Hindlimb muscle (tissue), 1 donor: ENCODE measurements around the gene ABHD17A. TPM values are rescaled to one million over a fixed set of nuclear protein-coding genes. Genes with fewer than 3 reads are reported as not detected.

Experiments used
- DNase-seq: peaks from one replicate; pipeline ENCODE4 v3.0.0-alpha.2; 2013
- polyA plus RNA-seq: library from polyadenylated mRNA; unstranded; fragments of 120-200 nt; gene quantifications from one replicate; pipeline ENCODE4 v1.2.1, GENCODE V29; 2013; ENCODE audit not compliant: insufficient read length

ABHD17A gene
- polyA plus RNA-seq = 64.8 TPM

GRCh38 chr19:1885398-1886119 is at the start of gene ABHD17A:
Gene ABHD17A, minus strand, starts transcription at chr19:1885496. Its CDS starts 3,930 bp downstream, at chr19:1881566.
- DNase-seq = peak; percentile 96

GRCh38 chr19:1933942-1934341 is 48.6 kb upstream of the ABHD17A start:
- no peak for DNase-seq

GRCh38 chr19:1933244-1933643 is 47.9 kb upstream of the ABHD17A start:
- DNase-seq = no peak

- no peak for DNase-seq
These were observed 47.1 kb upstream of the ABHD17A start for GRCh38 chr19:1932395-1932794.

DNA sequence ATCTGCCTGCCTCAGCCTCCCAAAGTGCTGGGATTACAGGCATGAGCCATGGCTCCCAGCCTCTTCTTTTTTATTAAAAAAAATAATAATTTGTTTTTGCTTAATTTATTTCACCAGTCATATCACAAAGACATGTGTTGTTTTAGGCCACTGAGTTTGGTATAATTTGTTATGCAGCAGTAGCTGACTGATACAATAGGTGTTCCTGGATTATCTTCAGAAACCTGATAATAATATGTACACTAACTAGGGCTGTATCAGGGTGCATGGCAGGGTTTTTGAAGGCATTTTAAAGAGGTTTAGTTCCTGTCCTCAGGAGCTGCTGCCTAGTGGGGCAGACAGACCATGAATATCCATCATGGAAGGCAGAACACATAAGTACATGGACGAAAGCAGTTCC is 46.1 kb upstream of the ABHD17A start:
- DNase-seq = no peak

- DNase-seq = peak; percentile 75
These were observed 43.9 kb upstream of the ABHD17A start for GRCh38 chr19:1929021-1929742.

DNA sequence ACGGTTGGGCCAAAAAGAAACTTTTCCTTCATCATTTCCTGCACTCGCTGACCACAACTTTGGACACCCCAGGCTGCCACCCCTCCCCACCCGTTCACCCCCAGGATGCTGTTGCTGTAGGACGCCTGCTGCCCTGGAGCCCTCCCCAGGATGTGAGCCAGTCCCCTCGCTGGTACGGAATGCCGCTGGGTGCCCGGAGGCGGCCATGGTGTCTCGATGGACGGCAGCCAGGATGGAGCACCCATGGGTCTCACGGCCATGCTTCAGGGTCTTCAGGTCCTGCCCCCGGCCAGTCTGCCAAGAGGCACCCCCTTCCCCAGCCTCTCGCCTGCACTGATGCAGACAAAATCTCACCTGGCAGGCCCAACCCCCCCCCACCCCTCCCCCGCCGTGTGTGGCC is 40.2 kb upstream of the ABHD17A start:
- DNase-seq = no peak

DNA sequence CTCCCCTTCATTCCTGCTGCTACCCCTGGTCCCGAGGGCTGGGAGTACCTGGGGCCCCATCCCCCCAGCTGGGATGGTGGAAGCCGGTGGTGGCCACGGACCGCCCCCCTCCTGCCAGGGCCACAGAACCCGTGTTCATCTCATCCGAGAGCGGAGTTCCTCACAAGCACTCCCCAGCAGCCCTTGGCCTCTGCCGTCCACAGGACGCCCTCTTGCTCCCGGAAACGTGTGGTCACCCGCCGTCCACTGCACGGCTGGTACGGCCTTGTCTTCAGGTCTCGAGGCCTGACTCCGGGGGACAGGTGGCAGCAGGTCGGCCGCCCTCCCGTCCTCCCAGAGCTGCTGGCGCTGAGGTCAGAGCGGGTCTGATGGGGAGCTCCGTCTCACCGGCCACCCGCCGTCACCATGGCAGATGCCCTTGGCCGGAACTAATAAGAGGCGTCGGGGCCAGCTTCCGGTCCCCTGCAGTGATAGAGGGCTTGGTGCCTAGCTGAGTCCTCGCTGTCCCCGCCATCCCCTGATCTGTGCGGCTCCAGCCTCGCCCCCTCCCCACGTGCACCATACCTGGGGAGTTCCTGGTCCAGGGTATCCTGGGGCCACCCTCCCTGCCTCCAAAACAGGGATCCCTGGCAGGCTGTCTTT is 39.1 kb upstream of the ABHD17A start:
- no peak for DNase-seq

- no peak for DNase-seq
These were observed 38.0 kb upstream of the ABHD17A start for GRCh38 chr19:1923319-1923718.

GRCh38 chr19:1922803-1923202 is 37.5 kb upstream of the ABHD17A start:
- no peak for DNase-seq

GRCh38 chr19:1921825-1922224 is 36.5 kb upstream of the ABHD17A start:
- DNase-seq = no peak

GRCh38 chr19:1921326-1921725 is 36.0 kb upstream of the ABHD17A start:
- no peak for DNase-seq

GRCh38 chr19:1920644-1921043 is 35.3 kb upstream of the ABHD17A start:
- DNase-seq = no peak

- no peak for DNase-seq
These were observed 33.7 kb upstream of the ABHD17A start for GRCh38 chr19:1918975-1919374.

GRCh38 chr19:1917926-1918325 is 32.6 kb upstream of the ABHD17A start:
- no peak for DNase-seq

- no peak for DNase-seq
These were observed 31.9 kb upstream of the ABHD17A start for GRCh38 chr19:1917146-1917545.

GRCh38 chr19:1914826-1915341 is 29.6 kb upstream of the ABHD17A start:
- no peak for DNase-seq

GRCh38 chr19:1913781-1914577 is 28.7 kb upstream of the ABHD17A start:
- no peak for DNase-seq

DNA sequence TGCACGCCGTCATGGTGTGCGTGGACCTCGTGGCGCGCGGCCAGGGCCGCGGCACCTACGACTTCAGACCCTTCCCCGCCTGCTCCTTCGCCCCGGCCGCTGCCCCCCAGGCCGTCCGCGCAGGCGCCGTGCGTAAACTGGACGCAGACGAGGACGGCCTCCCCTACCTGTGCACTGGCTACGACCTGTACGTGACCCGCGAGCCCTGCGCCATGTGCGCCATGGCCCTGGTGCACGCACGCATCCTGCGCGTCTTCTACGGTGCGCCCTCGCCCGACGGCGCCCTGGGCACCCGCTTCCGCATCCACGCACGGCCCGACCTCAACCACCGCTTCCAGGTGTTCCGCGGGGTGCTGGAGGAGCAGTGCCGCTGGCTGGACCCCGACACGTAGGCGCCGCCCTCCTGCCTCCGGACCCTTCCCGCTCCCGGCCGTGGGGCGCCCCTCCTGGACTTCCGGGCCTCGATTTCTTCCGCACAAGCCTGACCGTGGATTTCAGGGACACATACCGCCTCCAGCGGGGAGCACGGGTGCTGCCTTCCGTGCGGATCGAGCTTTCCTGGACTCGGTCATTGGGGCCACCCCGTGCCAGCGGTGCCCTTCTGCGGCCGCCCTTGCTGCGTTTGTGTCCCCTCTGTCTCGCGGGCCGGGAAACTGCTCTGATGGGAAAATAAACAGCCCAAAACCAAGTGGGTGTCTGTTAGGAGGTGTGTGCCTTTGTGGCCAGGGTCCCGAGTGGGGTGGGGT is 27.6 kb upstream of the ABHD17A start:
- no peak for DNase-seq

DNA sequence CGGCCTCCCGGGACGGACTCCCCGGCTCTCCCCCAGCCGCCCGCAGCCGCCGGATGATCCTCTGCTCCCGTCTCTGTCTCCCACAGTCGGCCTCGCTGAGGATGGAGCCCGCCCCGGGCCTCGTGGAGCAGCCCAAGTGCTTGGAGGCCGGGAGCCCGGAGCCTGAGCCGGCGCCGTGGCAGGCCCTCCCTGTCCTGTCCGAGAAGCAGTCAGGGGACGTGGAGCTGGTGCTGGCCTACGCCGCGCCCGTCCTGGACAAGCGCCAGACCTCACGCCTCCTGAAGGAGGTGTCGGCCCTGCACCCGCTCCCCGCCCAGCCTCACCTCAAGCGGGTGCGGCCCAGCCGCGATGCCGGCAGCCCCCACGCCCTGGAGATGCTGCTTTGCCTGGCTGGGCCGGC is 26.7 kb upstream of the ABHD17A start:
- DNase-seq = no peak

DNA sequence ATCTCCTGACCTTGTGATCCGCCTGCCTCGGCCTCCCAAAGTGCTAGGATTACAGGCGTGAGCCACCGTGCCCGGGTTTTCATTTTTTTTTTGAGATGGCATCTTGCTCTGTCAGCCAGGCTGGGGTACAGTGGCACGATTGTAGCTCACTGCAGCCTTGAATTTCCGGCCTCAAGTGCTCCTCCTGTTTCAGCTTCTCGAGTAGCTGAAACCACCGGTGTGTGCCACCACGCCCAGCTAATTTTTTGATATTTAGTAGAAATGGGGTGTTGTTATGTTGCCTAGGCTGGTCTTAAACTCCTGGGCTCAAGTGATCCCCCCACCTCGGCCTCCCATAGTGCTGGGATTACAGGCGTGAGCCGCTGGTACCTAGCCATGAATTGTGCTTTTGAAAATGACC is 25.8 kb upstream of the ABHD17A start:
- DNase-seq = no peak

- DNase-seq = no peak
These were observed 24.9 kb upstream of the ABHD17A start for GRCh38 chr19:1910177-1910576.
